NK-92 (cell line): Measurements from ENCODE around the gene PRKACB.
"Not testable (repeated sequence)": the region's sequence is repeated elsewhere in the genome, so short reads cannot be mapped to it uniquely, and the experiment has no call there.

Source experiments
- DNase-seq: peaks from one replicate; lab custom pipeline; 2025; ENCODE audit not compliant: unreplicated experiment; lab: John Stamatoyannopoulos, UW

Gene PRKACB

DNA sequence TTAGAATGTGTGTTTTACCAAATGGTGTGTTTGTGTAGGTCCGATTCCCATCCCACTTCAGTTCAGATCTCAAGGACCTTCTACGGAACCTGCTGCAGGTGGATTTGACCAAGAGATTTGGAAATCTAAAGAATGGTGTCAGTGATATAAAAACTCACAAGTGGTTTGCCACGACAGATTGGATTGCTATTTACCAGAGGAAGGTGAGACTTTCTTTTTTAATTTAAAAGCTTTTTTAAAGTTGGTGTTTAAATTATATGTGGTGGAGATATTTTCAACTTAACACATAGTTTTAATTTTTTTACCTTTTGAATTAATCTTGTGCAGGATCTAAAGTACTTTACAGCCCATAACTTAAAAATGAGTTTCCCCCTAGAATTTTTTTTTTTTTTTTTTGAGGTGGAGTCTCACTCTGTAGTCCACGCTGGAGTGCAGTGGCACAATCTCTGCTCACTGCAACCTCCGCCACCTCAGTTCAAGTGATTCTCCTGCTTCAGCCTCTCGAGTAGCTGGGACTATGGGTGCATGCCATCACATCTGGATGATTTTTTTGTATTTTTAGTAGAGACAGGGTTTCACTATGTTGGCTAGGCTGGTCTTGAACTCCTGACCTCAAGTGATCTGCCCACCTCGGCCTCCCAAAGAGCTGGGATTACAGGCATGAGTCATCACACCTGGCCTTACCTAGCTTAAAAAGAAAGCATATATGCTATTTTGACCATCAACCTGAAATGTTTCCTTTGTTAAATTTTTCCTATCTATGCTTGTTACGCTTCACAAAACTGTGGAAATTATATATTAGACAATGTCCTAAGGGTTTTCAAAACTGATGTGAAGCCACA lies 70.3 kb downstream of the PRKACB start:
- no peak for DNase-seq

- no peak for DNase-seq
Measured at GRCh38 chr1:84217239-84217638, 73.2 kb downstream of the PRKACB start.

- DNase-seq: no peak
Measured at GRCh38 chr1:84223751-84224432, 79.8 kb downstream of the PRKACB start.

DNA sequence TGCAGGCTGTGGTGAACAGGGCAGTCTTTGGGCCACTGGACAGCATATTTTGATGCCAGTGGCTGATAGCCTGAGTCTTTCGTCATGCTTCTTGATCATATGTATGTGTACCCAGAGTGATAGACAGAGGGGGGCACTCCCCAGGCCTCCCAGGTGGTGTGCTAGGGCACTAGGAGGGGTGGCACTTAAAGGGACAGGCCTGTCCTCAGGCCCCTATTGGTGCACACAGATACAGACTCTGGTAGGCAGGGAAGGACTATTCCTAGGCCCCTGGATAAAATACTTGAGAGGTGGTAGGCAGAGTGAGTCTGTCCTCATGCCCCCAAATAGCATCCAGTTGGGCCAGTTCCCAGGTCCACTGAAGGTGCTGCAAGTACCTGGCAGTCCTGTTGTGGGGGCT lies 80.8 kb downstream of the PRKACB start:
- no peak for DNase-seq

GRCh38 chr1:84225646-84226045 lies 81.6 kb downstream of the PRKACB start:
- DNase-seq: no peak

- DNase-seq: not testable (repeated sequence)
Measured at GRCh38 chr1:84232676-84233075, 88.6 kb downstream of the PRKACB start.

- no peak for DNase-seq
Measured at GRCh38 chr1:84236256-84236655, 92.2 kb downstream of the PRKACB start.

GRCh38 chr1:84242641-84243040 lies 98.6 kb downstream of the PRKACB start:
- DNase-seq: no peak

GRCh38 chr1:84245563-84245962 lies 101.5 kb downstream of the PRKACB start:
- DNase-seq: no peak

DNA sequence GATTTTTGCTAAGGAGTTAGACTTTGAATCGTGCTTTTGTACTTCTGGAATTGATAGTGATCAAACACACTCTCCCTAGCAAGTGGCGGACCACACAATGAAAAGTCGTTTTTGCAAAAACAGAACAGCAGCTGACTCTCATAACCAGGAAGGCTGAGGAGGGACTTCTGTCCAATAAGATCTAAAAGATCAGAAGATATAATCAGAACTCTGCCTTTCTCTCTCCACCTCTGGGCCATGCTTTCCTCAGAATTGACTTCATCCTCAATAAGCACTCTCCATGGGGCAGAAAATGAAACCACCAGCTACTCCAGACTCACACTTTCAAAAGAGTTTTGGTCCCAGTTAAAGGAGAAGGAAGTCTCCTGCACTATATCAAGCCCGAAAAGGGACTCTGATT lies 102.1 kb downstream of the PRKACB start:
- DNase-seq: no peak

- no peak for DNase-seq
Measured at GRCh38 chr1:84247425-84248220, 103.6 kb downstream of the PRKACB start.

GRCh38 chr1:84250668-84251067 lies 106.6 kb downstream of the PRKACB start:
- no peak for DNase-seq

GRCh38 chr1:84253036-84253435 lies 109.0 kb downstream of the PRKACB start:
- DNase-seq: no peak

DNA sequence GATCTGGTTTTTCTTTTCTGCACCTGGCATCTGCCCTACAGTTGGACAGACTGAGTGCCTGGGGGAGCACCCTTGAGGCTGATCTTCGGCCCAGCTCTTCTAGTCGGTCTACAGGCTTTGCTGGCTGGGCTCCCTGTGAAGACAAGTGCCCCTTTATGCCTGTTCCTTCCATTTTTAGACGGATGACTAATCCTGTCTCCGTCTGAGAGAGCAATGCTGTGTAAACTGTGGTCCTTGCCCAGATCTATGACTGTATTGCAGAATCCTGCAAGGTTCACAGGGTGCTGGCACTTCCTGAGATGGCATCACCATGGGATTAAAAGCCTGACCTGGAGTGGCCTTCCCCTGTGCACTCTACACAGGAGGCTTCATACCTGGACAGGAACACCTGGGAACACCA lies 109.8 kb downstream of the PRKACB start:
- no peak for DNase-seq

DNA sequence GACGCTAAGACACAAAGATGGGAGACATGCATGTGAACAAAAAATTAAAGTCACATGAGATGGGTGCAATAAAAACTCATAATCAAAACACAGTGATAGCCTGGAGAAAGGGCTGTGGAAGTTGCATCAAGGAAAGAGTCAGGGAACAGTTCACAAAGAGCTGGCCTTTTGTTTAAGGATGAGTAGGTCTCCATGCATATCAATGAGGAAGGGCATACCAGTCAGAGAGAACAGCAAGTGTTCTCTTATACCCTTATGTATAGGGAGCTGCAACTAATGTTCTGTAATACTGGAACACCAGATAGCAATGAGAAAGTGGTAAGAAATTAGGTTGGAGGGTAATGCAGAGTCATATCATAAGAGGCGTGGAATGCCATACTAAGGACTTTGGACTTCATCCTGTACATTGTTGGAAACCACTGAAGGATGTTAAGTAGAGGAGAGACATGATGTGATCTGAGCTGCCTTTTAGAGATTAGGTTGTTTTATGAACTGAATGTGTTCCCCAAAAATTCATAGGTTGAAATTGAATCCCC lies 110.7 kb downstream of the PRKACB start:
- DNase-seq: no peak

GRCh38 chr1:84255582-84255981 lies 111.5 kb downstream of the PRKACB start:
- DNase-seq: no peak

- DNase-seq: no peak
Measured at GRCh38 chr1:84257617-84258016, 113.5 kb downstream of the PRKACB start.

- no peak for DNase-seq
Measured at GRCh38 chr1:84259376-84259775, 115.3 kb downstream of the PRKACB start.

DNA sequence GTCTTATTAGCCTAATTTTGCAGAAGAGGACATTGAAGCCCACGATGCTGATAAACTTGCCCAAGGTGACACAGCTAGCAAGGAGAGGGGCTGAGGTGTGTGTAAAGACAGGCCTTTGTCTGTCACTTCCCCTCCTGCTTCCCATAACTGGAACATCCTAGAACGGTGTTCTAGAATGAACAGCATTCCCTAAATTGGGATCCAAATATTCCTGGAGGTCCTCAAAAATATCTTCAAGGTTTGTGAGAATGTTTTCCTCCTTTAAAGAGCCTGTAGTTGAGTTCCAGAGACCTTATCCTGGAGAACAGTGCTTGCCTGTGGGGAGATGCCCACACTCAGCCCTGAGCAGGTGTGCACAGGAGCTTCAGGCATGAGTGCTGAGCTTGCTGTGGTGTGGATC lies 115.9 kb downstream of the PRKACB start:
- DNase-seq: no peak

- DNase-seq: no peak
Measured at GRCh38 chr1:84260852-84261518, 116.9 kb downstream of the PRKACB start.

DNA sequence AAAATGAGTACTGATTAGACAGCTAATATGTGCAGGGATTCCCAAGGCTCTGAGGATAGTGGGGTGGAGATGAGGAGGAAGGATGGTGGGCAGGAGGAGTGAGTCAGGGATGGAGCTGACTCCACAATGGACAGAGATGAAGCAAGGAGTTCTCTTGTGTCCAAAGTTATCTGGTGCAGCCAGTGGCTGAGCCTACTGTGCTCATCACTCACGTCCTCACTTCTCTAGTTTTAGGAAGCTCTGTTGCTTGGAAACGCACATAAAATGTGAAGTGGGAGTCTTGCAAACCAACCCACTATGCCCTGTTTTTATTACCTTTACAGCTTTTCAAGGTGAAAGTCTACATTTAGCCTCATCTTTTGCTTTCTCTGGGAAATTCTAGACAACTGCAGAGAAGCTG lies 120.9 kb downstream of the PRKACB start:
- no peak for DNase-seq
